Measurements from ENCODE around the gene TGFB3.

DNA sequence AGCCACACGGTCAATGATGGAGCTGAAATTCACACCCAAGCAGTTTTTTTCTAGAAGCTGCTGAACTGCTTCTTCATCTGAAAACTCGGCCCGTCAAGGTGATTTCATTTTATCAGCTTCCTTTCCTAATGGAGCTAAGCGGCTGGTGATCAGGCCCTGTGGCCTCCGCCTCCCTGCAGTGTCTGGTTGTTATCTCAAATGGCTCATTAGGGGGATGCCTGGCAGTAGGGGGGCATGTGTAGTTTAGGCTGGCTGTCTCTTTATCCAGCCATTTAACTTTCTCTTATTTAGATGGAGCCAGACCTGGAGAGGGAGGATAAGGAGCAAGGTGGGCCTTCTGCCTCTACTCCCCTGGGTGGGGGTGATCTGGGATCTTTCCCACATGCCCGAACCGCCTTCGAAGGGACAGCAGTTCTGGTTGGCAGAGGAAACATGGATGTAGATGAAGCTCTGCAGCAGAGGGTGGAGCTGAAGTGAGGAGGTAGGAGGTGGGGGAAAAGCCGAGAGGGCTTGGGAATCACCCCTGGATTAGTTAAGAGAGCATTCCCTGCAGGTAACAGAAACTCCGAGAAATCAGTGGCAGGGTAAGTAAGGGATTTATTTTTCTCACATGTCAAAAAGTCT is 64.4 kb downstream of the TGFB3 start:
- TF ChIP-seq CTCF (IDR thresholded peaks at IDR 0.05; ENCODE audit: low read depth, low read length, missing input control) = no peak
- TF ChIP-seq, protein P1, sequence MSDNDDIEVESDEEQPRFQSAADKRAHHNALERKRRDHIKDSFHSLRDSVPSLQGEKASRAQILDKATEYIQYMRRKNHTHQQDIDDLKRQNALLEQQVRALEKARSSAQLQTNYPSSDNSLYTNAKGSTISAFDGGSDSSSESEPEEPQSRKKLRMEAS (IDR thresholded peaks at IDR 0.05) = no peak
- TF ChIP-seq, protein P2, sequence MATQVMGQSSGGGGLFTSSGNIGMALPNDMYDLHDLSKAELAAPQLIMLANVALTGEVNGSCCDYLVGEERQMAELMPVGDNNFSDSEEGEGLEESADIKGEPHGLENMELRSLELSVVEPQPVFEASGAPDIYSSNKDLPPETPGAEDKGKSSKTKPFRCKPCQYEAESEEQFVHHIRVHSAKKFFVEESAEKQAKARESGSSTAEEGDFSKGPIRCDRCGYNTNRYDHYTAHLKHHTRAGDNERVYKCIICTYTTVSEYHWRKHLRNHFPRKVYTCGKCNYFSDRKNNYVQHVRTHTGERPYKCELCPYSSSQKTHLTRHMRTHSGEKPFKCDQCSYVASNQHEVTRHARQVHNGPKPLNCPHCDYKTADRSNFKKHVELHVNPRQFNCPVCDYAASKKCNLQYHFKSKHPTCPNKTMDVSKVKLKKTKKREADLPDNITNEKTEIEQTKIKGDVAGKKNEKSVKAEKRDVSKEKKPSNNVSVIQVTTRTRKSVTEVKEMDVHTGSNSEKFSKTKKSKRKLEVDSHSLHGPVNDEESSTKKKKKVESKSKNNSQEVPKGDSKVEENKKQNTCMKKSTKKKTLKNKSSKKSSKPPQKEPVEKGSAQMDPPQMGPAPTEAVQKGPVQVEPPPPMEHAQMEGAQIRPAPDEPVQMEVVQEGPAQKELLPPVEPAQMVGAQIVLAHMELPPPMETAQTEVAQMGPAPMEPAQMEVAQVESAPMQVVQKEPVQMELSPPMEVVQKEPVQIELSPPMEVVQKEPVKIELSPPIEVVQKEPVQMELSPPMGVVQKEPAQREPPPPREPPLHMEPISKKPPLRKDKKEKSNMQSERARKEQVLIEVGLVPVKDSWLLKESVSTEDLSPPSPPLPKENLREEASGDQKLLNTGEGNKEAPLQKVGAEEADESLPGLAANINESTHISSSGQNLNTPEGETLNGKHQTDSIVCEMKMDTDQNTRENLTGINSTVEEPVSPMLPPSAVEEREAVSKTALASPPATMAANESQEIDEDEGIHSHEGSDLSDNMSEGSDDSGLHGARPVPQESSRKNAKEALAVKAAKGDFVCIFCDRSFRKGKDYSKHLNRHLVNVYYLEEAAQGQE (IDR thresholded peaks at IDR 0.05) = no peak
- TF ChIP-seq JUND (IDR thresholded peaks at IDR 0.05) = no peak
- TF ChIP-seq ATF3 (IDR thresholded peaks at IDR 0.05) = no peak
- no peak for TF ChIP-seq HNF4A (conservative IDR thresholded peaks at IDR 0.05)
- no peak for TF ChIP-seq SP1 (IDR thresholded peaks at IDR 0.05)
- no peak for TF ChIP-seq FOXA1 (IDR thresholded peaks at IDR 0.05)
- TF ChIP-seq TAF1 (conservative IDR thresholded peaks at IDR 0.05) = no peak
- TF ChIP-seq YY1 (IDR thresholded peaks at IDR 0.05) = no peak
- TF ChIP-seq EGR1 (IDR thresholded peaks at IDR 0.05; ENCODE audit: low read depth in 2 of 2) = no peak
- no peak for TF ChIP-seq GABPA (IDR thresholded peaks at IDR 0.05 in 1 of 2, conservative IDR thresholded peaks at IDR 0.05 in 1 of 2)
- TF ChIP-seq HNF4G (IDR thresholded peaks at IDR 0.05) = no peak

Measured in liver (tissue), 3 donors.